ENCODE measurements around the gene KDELR3. TPM values are rescaled to one million over a fixed set of nuclear protein-coding genes. Genes with fewer than 3 reads are reported as not detected.
A peak's percentile ranks its signal among the peaks of the same experiment; 100 is the strongest.

KDELR3 gene
- total and polyA plus RNA-seq, 8 donors, result 2.9 to 14.6 (median 5.8) TPM

DNA sequence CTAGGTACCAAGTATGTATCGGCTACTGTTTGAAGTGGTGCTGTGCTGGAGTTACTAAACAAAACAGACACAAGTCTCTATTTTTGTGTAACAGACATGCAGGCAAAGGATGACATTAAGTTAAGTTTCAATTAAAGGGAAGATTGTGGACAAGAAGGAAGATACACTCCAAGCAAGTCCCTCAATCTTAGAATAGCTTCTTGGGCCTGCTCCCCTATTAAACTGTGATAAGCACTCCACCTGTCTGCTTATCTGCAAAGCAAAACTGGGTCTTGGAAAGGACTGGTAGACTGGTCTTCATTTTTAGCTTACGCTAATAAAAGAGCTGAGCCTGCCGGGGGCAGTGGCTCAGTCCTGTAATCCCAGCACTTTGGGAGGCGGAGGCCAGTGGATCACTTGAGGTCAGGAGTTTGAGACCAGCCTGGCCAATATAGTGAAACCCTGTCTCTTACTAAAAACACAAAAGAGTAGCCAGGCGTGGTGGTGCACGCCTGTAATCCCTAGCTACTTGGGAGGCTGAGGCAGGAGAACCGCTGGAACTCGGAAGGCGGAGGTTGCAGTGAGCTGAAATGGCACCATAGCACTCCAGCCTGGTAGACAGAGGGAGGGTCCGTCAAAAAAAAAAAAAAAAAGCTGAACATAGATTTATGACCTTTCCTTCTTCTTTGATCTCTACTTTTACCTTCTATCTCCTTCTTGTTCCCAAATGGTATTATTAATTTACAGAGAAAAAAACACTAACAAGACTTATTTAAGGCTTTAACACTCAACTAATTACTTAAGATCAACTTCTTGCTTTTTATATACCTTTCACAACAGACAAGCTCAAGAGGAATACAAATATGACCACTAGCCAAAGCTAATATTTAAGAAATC is 34.1 kb downstream of the KDELR3 start:
- peaks cover 25 to 33% (median 32%) of the 10 kb centered on the region in 3 donors for H3K4me1 ChIP-seq
- no peak for TF ChIP-seq CTCF (IDR thresholded peaks at IDR 0.05)
- peak overlapping the region in 2 of 4 donors; percentile 62 to 73 for H3K4me3 ChIP-seq
- peaks cover 15 to 43% (median 26%) of the 10 kb centered on the region in 3 donors for H3K36me3 ChIP-seq
- DNase-seq (no peak), FAIRE-seq (no peak), ATAC-seq (no peak)
- H3K27ac ChIP-seq, result no peak overlapping the region
- H3K27me3 ChIP-seq, result no peaks in the 10 kb centered on the region
- intact Hi-C loops (cut with DNase I), result no loop called here
- 72 to 81% methylated on average over 10 of the region's 10 CpGs for WGBS, 2 donors
- H3K9me3 ChIP-seq, result no peaks in the 10 kb centered on the region

DNA sequence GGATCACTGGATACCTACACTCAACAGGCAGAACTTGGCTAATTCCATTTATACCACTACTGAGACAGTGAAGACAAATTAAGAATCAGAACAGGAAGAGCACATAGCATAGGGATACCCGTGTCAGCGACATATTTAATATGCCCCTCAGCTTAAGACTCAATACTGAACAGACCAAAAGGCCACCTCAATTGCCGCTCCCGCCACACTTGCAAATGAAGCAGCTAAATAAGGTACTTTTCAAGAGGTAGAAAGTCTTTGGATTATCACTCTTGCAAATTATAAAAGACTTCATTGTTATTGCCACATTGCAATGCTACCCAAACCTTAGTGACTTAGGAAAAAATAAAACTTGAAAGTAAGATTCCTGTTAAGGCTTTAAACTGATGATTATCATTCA is 35.1 kb downstream of the KDELR3 start:
- 9 to 19% methylated on average over 4 of the region's 4 CpGs for WGBS, 2 donors
- Histone ChIP-seq H3K4me3 (peak overlapping the region in 2 of 4 donors; percentile 62 to 73), H3K27me3 (no peaks in the 10 kb centered on the region), H3K4me1 (peaks cover 25 to 33% (median 32%) of the 10 kb centered on the region in 3 donors), H3K27ac (peak overlapping the region in 1 of 4 donors; percentile 100), H3K9me3 (no peaks in the 10 kb centered on the region), H3K36me3 (peaks cover 11 to 33% (median 17%) of the 10 kb centered on the region in 3 donors)
- intact Hi-C loops (cut with DNase I), result no loop called here
- FAIRE-seq, result no peak
- ATAC-seq, result no peak
- no peak for DNase-seq
- TF ChIP-seq CTCF (IDR thresholded peaks at IDR 0.05), result no peak

DNA sequence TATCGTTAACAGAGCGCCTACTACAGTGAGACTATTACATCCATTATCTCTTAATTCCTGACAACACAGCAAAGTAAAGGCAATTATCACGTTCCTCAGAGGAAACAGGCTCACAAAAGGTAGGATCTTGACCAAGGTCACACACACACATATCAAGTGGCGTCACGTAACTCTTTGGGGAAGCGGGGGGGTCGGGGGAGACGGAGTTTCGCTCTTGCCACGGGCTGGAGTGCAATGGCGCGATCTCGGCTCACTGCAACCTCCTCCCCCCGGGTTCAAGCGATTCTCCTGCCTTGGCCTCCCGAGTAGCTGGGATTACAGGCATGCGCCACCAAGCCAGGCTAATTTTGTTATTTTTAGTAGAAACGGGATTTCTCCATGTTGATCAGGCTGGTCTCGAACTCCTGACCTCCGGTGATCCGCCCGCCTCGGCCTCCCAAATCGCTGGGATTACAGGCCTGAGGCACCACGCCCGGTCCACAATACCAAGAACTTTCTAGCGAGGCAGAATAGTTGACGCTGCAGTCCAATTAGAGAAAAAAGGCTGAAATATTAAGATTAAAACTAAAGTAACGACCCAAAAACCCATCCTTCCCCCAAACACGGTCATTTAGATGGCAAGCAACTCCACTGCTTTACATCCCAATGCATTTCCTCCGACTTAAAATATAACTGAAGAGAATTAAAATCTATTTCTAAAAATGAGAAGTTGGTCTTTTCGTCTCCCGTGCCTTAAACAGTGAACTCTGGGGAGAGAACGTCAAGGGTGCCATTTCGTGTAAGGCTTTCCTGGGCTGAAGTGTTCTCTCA is 37.0 kb downstream of the KDELR3 start:
- ATAC-seq, result peak; percentile 24 to 50 (median 34)
- WGBS, 2 donors, result 1% methylated on average over 35 of the region's 35 CpGs

GRCh38 chr22:38505541-38506117 is 37.7 kb downstream of the KDELR3 start:
- WGBS, 2 donors, result 1% methylated on average over 57 to 69 of the region's 69 CpGs
- Histone ChIP-seq H3K27me3 (no peaks in the 10 kb centered on the region), H3K4me3 (peak overlapping the region; percentile 62 to 74 (median 70)), H3K9me3 (no peaks in the 10 kb centered on the region), H3K4me1 (peaks cover 21 to 29% (median 29%) of the 10 kb centered on the region in 3 donors), H3K36me3 (peaks cover 0 to 8% (median 3%) of the 10 kb centered on the region in 3 donors), H3K27ac (peak overlapping the region; percentile 98 to 100 (median 99))
- DNase-seq (peak; percentile 78 to 91 (median 86)), FAIRE-seq (no peak), ATAC-seq (peak; percentile 72 to 81 (median 78))
- TF ChIP-seq CTCF (IDR thresholded peaks at IDR 0.05), result no peak
- intact Hi-C loops (cut with DNase I), result no loop called here

More for the DNA sequence above, 37.0 kb downstream of the KDELR3 start:
- H3K9me3 ChIP-seq, result no peaks in the 10 kb centered on the region
- DNase-seq, result peak; percentile 61 to 72 (median 67)
- peaks cover 21 to 29% (median 29%) of the 10 kb centered on the region in 3 donors for H3K4me1 ChIP-seq
- no peak for FAIRE-seq
- no peak for TF ChIP-seq CTCF (IDR thresholded peaks at IDR 0.05)
- peak overlapping the region; percentile 62 to 74 (median 70) for H3K4me3 ChIP-seq
- intact Hi-C loops (cut with DNase I), result no loop called here
- H3K27ac ChIP-seq, result peak overlapping the region; percentile 98 to 100 (median 99)
- no peaks in the 10 kb centered on the region for H3K27me3 ChIP-seq
- H3K36me3 ChIP-seq, result peaks cover 3 to 14% (median 4%) of the 10 kb centered on the region in 3 donors

Measured in pancreas (tissue), 10 donors.